LNCaP clone FGC (cell line): ENCODE results near the gene TNFRSF14.

Source experiments
- DNase-seq: peaks from one replicate; pipeline ENCODE4 v3.0.0-alpha.2; 2011; ENCODE audit warnings: low read depth
- H3K4me3 ChIP-seq: 2 replicates; pipeline ENCODE4 v1.5.1; 2011; ENCODE audit warnings: mild to moderate bottlenecking, low read depth, low read length, control low read depth
- CTCF ChIP-seq: IDR thresholded peaks from 2 replicates; pipeline ENCODE4 v1.5.1; 2012; ENCODE audit warnings: mild to moderate bottlenecking; ENCODE audit not compliant: control insufficient read depth, insufficient read depth; ENCODE audit errors: extremely low read depth

The TNFRSF14 gene

GRCh38 chr1:2516946-2517345 is 39.2 kb upstream of the TNFRSF14 start:
- no peak for DNase-seq
- no peak overlapping the region for H3K4me3 ChIP-seq
- no peak for TF ChIP-seq CTCF

GRCh38 chr1:2517966-2518365 is 38.2 kb upstream of the TNFRSF14 start:
- TF ChIP-seq CTCF, result no peak
- DNase-seq, result no peak

GRCh38 chr1:2518528-2518927 is 37.6 kb upstream of the TNFRSF14 start:
- DNase-seq, result no peak

More at GRCh38 chr1:2517966-2518365, 38.2 kb upstream of the TNFRSF14 start:
- no peak overlapping the region for H3K4me3 ChIP-seq

DNA sequence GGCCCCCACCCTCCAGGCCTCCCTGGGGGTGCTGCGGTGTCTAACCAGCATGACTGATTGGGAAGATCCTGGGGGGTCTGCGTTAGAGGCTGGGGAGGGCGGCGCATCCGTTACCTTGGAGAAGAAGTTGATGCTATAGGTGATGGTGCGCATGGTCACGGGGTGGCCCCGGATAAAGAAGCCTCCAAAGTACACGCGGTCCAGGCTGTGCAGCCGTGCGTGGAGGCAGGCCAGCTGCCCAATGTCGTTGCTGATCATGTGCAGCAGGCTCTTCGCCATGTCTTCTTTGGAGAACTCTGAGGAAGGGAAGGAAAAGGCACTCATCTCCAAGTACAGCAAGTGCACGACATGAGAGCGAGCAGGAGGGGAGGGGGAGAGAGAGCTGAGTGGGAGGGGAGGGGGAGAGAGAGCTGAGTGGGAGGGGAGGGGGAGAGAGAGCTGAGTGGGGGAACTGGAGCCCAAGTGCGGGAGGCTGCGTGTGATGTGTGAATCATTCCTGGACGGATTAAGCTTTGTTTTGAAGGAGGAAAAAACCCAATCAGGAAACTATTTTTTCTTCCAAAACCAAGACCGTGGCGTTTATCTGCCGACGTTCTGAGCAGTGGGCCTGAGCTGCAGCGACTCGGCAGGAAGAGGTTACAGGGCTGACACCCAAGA is 37.0 kb upstream of the TNFRSF14 start:
- H3K4me3 ChIP-seq, result no peak overlapping the region
- DNase-seq, result no peak
- TF ChIP-seq CTCF, result no peak

More at GRCh38 chr1:2518528-2518927, 37.6 kb upstream of the TNFRSF14 start:
- TF ChIP-seq CTCF, result no peak
- no peak overlapping the region for H3K4me3 ChIP-seq

- DNase-seq, result no peak
- no peak for TF ChIP-seq CTCF
Observed at GRCh38 chr1:2519729-2520128, 36.4 kb upstream of the TNFRSF14 start.

GRCh38 chr1:2520206-2520605 is 36.0 kb upstream of the TNFRSF14 start:
- TF ChIP-seq CTCF, result no peak
- H3K4me3 ChIP-seq, result no peak overlapping the region
- no peak for DNase-seq

More at GRCh38 chr1:2519729-2520128, 36.4 kb upstream of the TNFRSF14 start:
- H3K4me3 ChIP-seq, result no peak overlapping the region

DNA sequence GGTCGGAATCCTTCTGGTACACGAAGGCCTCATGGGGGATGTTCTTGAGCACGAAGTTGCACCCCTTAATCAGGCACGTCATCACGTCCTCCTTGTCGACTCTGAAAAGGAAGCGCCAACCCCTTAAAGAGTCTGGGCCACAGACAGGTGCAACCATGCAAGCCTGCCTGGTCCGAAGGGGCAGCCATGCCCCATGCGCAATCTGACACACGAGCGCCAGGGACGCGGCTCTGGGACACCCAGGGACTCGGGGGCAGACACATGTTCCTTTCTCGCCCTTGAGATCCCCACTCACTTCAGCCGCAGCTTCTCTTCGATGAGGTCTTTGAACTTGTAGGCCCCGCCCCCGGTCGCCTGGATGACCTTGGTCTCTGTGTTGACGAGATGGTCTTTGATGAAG is 35.4 kb upstream of the TNFRSF14 start:
- no peak for TF ChIP-seq CTCF
- DNase-seq, result no peak
- H3K4me3 ChIP-seq, result no peak overlapping the region
